HepG2 (cell line): Measurements from ENCODE around the gene MYO7B. TPM values are rescaled to one million over a fixed set of nuclear protein-coding genes. Genes with fewer than 3 reads are reported as not detected.

ENCODE experiments used
- DNMT3B ChIP-seq: conservative IDR thresholded peaks from 2 replicates; pipeline ENCODE4 v1.6.1; 2016; ENCODE audit warnings: missing biosample characterization, control low read depth
- EP300 ChIP-seq, 3 experiments: sonication (generic) in 1 of 3; formaldehyde crosslinking in 1 of 3; IDR thresholded peaks; 2 replicates each; pipeline versions ENCODE4 v1.5.1 to v1.6.1; 2011 to 2020; ENCODE audit warnings: low read depth in 2 of 3, low read length in 2 of 3, borderline replicate concordance in 1 of 3, improper control_type of control experiment in 1 of 3, mild to moderate bottlenecking in 1 of 3, missing genetic modification reagents in 1 of 3, moderate library complexity in 1 of 3
- HCFC1 ChIP-seq: fragments of 150-350 bp; IDR thresholded peaks from 2 replicates; pipeline ENCODE4 v1.6.1; 2014; ENCODE audit warnings: low read depth, low read length
- KLF9 ChIP-seq: IDR thresholded peaks from 2 replicates; pipeline ENCODE4 v1.6.1; 2016; ENCODE audit warnings: low read depth
- MEF2D ChIP-seq: sonication (generic); formaldehyde crosslinking; IDR thresholded peaks from 2 replicates; pipeline ENCODE4 v1.5.1; 2020; ENCODE audit warnings: mild to moderate bottlenecking, missing genetic modification reagents
- RAD21 ChIP-seq: fragments of 450-650 bp; formaldehyde crosslinking; IDR thresholded peaks from 2 replicates; pipeline ENCODE4 v1.5.0; 2020; ENCODE audit warnings: mild to moderate bottlenecking
- TEAD3 ChIP-seq: optimal IDR thresholded peaks from 2 replicates; pipeline ENCODE3; 2016; ENCODE audit warnings: borderline replicate concordance
- ZNF430 ChIP-seq: sonication (generic); formaldehyde crosslinking; IDR thresholded peaks from 2 replicates; pipeline ENCODE4 v1.9.0; 2021; ENCODE audit warnings: mild to moderate bottlenecking, missing genetic modification reagents
- ZNF510 ChIP-seq: sonication (generic); formaldehyde crosslinking; IDR thresholded peaks from 2 replicates; pipeline ENCODE4 v1.4.0; 2020; ENCODE audit warnings: low read depth, mild to moderate bottlenecking, missing genetic modification reagents
- ZNF790 ChIP-seq: sonication (generic); formaldehyde crosslinking; IDR thresholded peaks from 2 replicates; pipeline ENCODE4 v1.8.0; 2022; ENCODE audit warnings: missing genetic modification reagents, mild to moderate bottlenecking, borderline replicate concordance
- ZNF891 ChIP-seq: sonication (generic); formaldehyde crosslinking; IDR thresholded peaks from 2 replicates; pipeline ENCODE4 v1.5.0; 2020; ENCODE audit warnings: mild to moderate bottlenecking, missing genetic modification reagents
- polyA plus RNA-seq, 8 experiments: library from polyadenylated mRNA; depleted of rRNA in 3 of 8; stranded (reverse) in 7 of 8; unstranded in 1 of 8; fragments of >200 nt; fragmentation: Illumina TruSeq in 4 of 8; extraction: Trizol in 4 of 8; gene quantifications; 2 replicates each; pipeline versions ENCODE4 v1.2.1 to v1.2.3, GENCODE V29; 2011 to 2016; ENCODE audit warnings: low read depth in 4 of 8, missing spikeins in 1 of 8, mixed read lengths in 1 of 8; ENCODE audit not compliant: insufficient read depth in 1 of 8
- total RNA-seq, 5 experiments: library from RNA; depleted of rRNA; stranded (reverse); fragments of >200 nt; fragmentation: Illumina TruSeq; extraction: Trizol; gene quantifications; 2 replicates each; pipeline ENCODE4 v1.2.3, GENCODE V29; 2016; ENCODE audit warnings: low read depth in 1 of 5
- TF ChIP-seq, protein P1 (sequence below): sonication (generic); formaldehyde crosslinking; IDR thresholded peaks from 2 replicates; pipeline ENCODE4 v1.9.0; 2022; ENCODE audit warnings: low read depth, missing genetic modification reagents
- TF ChIP-seq, protein P2 (sequence below): sonication (generic); formaldehyde crosslinking; IDR thresholded peaks from 2 replicates; pipeline ENCODE4 v1.4.0; 2020; ENCODE audit warnings: mild to moderate bottlenecking, low read depth, missing genetic modification reagents
- TF ChIP-seq, protein P3 (sequence below): sonication (generic); formaldehyde crosslinking; conservative IDR thresholded peaks from 2 replicates; pipeline ENCODE4 v1.4.0; 2020; ENCODE audit warnings: mild to moderate bottlenecking, missing genetic modification reagents, moderate library complexity
- TF ChIP-seq, protein P4 (sequence below): sonication (generic); formaldehyde crosslinking; IDR thresholded peaks from 2 replicates; pipeline ENCODE4 v1.4.0; 2020; ENCODE audit warnings: mild to moderate bottlenecking, missing genetic modification reagents
- TF ChIP-seq, protein P5 (sequence below): sonication (generic); formaldehyde crosslinking; IDR thresholded peaks from 2 replicates; pipeline ENCODE4 v1.9.0; 2021; ENCODE audit warnings: missing genetic modification reagents, borderline replicate concordance

The MYO7B gene
- total and polyA plus RNA-seq, 2 of the 13 experiments (the other 11 are each of a cell fraction or from before 2014, with no cell fraction given) = not detected

DNA sequence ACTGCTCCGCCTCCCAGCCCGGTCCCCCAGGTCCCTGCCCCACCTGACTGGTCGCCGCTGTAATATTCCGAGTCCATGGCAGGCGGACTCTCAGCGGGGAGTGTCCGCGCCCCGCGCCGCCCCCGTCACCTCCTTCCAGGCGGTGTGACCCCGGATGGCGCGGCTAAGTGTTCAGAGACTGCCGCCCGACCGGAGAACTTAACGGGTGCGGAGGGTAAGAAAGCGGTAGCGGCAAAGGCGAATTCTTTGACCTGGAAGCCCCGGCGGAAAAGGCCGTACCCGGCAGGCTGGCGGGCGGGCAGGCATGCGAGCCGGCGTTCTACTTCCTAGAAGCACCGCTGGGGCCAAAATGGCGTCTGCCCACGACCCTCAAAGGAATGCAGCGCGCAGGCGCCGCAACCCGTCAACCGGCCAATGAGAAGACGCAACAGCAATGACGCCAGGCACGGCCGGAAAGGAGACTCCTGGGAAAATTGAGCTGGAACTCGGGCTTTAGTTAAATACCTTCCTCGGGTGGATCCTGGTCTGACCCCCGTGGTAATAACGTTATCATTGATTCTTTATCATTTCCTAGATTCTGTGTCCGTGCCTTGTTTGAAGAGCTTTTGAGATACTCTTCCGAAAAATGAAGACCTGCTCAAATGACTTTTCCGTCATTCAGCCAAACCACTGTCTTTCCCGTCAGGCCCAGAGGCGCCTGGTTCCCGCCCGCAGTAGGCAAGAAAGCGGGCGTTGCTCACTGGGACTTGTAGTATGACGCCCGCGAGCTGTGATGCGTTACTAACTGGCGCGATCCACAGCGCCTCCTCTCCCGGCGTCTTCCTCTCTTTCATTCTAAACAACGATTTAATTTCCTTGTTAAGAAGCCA lies 9.1 kb upstream of the MYO7B start, which contains the start of gene IWS1 (continued):
- TF ChIP-seq, protein P1, sequence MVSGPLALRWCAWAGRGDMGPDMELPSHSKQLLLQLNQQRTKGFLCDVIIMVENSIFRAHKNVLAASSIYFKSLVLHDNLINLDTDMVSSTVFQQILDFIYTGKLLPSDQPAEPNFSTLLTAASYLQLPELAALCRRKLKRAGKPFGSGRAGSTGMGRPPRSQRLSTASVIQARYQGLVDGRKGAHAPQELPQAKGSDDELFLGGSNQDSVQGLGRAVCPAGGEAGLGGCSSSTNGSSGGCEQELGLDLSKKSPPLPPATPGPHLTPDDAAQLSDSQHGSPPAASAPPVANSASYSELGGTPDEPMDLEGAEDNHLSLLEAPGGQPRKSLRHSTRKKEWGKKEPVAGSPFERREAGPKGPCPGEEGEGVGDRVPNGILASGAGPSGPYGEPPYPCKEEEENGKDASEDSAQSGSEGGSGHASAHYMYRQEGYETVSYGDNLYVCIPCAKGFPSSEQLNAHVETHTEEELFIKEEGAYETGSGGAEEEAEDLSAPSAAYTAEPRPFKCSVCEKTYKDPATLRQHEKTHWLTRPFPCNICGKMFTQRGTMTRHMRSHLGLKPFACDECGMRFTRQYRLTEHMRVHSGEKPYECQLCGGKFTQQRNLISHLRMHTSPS = 0 out of 2 replicates have a peak, but pooled peaks have one; percentile 36
- TF ChIP-seq ZNF891 = peak; percentile 60; the same call in 1 of the 2 replicates
- TF ChIP-seq MEF2D (CRISPR knock-in tag) = peak; percentile 80; the same call in 1 of the 2 replicates
- TF ChIP-seq KLF9 (CRISPR knock-in tag) = peak; percentile 51; the same call in 1 of the 2 replicates
- TF ChIP-seq ZNF790 = peak; percentile 92; the same call in 1 of the 2 replicates
- no peak; the same call in 1 of the 2 replicates for TF ChIP-seq ZNF430
- peak; percentile 41; the same call in 1 of the 2 replicates for TF ChIP-seq ZNF510 (CRISPR knock-in tag)
- peak; percentile 79 for TF ChIP-seq TEAD3 (CRISPR knock-in tag)
- TF ChIP-seq, protein P2, sequence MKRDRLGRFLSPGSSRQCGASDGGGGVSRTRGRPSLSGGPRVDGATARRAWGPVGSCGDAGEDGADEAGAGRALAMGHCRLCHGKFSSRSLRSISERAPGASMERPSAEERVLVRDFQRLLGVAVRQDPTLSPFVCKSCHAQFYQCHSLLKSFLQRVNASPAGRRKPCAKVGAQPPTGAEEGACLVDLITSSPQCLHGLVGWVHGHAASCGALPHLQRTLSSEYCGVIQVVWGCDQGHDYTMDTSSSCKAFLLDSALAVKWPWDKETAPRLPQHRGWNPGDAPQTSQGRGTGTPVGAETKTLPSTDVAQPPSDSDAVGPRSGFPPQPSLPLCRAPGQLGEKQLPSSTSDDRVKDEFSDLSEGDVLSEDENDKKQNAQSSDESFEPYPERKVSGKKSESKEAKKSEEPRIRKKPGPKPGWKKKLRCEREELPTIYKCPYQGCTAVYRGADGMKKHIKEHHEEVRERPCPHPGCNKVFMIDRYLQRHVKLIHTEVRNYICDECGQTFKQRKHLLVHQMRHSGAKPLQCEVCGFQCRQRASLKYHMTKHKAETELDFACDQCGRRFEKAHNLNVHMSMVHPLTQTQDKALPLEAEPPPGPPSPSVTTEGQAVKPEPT (CRISPR knock-in tag) = no peak
- TF ChIP-seq, protein P3, sequence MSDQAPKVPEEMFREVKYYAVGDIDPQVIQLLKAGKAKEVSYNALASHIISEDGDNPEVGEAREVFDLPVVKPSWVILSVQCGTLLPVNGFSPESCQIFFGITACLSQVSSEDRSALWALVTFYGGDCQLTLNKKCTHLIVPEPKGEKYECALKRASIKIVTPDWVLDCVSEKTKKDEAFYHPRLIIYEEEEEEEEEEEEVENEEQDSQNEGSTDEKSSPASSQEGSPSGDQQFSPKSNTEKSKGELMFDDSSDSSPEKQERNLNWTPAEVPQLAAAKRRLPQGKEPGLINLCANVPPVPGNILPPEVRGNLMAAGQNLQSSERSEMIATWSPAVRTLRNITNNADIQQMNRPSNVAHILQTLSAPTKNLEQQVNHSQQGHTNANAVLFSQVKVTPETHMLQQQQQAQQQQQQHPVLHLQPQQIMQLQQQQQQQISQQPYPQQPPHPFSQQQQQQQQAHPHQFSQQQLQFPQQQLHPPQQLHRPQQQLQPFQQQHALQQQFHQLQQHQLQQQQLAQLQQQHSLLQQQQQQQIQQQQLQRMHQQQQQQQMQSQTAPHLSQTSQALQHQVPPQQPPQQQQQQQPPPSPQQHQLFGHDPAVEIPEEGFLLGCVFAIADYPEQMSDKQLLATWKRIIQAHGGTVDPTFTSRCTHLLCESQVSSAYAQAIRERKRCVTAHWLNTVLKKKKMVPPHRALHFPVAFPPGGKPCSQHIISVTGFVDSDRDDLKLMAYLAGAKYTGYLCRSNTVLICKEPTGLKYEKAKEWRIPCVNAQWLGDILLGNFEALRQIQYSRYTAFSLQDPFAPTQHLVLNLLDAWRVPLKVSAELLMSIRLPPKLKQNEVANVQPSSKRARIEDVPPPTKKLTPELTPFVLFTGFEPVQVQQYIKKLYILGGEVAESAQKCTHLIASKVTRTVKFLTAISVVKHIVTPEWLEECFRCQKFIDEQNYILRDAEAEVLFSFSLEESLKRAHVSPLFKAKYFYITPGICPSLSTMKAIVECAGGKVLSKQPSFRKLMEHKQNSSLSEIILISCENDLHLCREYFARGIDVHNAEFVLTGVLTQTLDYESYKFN (CRISPR knock-in tag) = peak; percentile 61
- TF ChIP-seq, protein P4, sequence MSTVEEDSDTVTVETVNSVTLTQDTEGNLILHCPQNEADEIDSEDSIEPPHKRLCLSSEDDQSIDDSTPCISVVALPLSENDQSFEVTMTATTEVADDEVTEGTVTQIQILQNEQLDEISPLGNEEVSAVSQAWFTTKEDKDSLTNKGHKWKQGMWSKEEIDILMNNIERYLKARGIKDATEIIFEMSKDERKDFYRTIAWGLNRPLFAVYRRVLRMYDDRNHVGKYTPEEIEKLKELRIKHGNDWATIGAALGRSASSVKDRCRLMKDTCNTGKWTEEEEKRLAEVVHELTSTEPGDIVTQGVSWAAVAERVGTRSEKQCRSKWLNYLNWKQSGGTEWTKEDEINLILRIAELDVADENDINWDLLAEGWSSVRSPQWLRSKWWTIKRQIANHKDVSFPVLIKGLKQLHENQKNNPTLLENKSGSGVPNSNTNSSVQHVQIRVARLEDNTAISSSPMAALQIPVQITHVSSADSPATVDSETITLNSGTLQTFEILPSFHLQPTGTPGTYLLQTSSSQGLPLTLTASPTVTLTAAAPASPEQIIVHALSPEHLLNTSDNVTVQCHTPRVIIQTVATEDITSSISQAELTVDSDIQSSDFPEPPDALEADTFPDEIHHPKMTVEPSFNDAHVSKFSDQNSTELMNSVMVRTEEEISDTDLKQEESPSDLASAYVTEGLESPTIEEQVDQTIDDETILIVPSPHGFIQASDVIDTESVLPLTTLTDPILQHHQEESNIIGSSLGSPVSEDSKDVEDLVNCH = no peak
- peak; percentile 28 for TF ChIP-seq RAD21 (CRISPR knock-in tag)
- TF ChIP-seq DNMT3B (CRISPR knock-in tag) = peak; percentile 26; the same call in 1 of the 2 replicates
- TF ChIP-seq EP300 (IDR thresholded peaks at IDR 0.05; ENCODE audit: low read depth in 2 of 2, low read length in 2 of 2) = 0 out of 4 replicates have a peak, but pooled peaks of 1 of the 2 experiments have one; percentile 8
- peak; percentile 16; the same call in 1 of the 2 replicates for TF ChIP-seq EP300 (CRISPR knock-in tag; IDR thresholded peaks at IDR 0.05; ENCODE audit: borderline replicate concordance)
- TF ChIP-seq HCFC1 = peak; percentile 58
- TF ChIP-seq, protein P5, sequence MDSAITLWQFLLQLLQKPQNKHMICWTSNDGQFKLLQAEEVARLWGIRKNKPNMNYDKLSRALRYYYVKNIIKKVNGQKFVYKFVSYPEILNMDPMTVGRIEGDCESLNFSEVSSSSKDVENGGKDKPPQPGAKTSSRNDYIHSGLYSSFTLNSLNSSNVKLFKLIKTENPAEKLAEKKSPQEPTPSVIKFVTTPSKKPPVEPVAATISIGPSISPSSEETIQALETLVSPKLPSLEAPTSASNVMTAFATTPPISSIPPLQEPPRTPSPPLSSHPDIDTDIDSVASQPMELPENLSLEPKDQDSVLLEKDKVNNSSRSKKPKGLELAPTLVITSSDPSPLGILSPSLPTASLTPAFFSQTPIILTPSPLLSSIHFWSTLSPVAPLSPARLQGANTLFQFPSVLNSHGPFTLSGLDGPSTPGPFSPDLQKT (CRISPR knock-in tag) = no peak
